ENCODE data around the gene HMGN3.
"Not testable (repeated sequence)": the region's sequence is repeated elsewhere in the genome, so short reads cannot be mapped to it uniquely, and the experiment has no call there.

HMGN3 gene

GRCh38 chr6:79234150-79235022, at the start of gene HMGN3:
TSS of gene HMGN3 (minus strand) at chr6:79234682.
- DNase-seq = no peak

DNA sequence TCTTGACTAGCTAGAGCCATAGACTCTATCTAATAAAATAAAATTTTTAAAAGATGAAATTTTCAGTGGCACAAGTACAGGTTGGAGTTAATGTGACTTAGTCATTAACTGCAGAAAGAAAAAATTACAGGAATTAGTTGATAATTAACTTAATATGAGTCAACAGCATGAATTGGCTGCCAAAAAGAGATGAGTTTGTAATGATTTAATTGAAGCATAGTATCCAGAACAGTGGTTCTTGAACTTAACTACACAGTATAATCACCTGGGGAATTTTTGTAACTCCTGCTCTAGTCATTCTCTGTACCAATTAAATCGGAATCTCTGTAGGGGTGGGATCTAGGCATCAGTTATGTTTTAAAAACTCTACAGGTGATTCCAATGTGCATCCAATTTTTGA, 46.3 kb upstream of the HMGN3 start:
- DNase-seq = no peak

GRCh38 chr6:79277109-79277508, 42.6 kb upstream of the HMGN3 start:
- DNase-seq = no peak

DNA sequence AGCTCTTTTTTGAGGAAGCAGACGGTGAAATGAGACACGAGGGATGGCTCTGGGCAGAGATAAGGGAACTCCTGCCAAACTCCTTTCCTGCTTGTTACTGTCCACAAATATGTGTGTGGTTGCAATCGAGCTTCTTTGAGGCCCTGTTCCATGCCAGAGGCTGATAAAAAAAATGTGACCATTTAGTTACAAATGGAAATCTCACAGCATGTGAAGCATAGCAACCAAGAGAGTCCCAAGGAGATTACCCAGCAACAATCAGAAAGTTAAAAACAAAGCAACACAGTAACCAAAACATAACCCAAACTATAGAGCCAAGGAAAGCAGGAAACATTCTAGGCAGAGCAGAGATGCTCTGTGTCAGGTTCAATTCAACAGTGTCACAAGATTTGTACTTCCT, 35.4 kb upstream of the HMGN3 start:
- no peak for DNase-seq

DNA sequence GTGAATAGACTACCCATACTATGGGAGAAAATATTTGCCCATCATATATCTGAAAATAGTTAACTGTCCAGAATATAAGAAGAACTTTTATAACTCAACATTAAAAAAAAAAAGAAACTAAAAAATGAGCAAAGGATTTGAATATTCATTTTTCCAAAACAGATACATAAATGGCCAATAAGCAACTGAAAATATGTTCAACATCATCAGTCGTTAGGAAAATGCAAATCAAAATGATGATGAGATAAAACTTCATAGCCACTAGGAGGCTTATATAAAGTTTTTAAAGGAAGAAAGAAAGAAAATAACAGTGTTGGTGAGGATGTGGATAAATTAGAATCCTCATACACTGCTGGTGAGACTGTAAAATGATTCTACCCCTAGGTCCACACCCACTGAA, 32.6 kb upstream of the HMGN3 start:
- no peak for DNase-seq

DNA sequence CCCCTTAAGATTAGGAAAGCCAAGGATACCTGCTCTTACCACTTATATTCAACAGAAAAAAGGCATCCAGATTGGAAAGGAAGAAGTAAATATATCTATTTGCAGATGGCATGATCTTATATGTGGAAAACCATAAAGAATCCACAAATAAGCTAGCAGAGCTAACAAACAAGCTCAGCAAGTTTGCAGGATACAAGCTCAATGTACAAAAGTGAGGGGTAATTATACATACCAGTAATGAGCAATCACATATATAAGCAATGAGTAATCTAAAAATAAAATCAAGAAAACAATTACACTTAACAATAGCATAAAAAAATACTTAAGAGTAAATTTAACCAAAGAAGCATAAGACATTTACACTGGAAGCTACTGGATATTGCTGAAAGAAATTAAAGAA, 31.6 kb upstream of the HMGN3 start:
- DNase-seq = no peak

DNA sequence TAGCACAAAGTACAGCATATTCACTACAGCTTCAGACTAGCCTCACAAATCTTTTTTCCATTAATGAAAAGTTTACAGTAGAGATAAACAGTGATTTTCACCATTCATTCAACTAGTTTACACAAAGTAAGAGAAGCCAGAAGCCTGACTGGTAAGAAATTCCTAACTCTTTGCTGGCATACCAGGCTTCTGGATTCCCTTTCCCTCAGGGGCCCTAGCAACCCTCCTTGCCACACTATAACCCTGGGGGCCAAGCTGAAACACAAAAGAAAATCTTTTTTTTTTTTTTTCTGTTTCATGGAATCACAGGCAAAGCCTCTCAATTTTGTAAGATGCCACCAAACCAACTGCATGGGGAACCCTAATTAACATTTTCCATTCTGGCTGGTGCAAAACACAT, 28.9 kb upstream of the HMGN3 start:
- DNase-seq = no peak

- DNase-seq = no peak
Observed at GRCh38 chr6:79261666-79262065, 27.2 kb upstream of the HMGN3 start.

DNA sequence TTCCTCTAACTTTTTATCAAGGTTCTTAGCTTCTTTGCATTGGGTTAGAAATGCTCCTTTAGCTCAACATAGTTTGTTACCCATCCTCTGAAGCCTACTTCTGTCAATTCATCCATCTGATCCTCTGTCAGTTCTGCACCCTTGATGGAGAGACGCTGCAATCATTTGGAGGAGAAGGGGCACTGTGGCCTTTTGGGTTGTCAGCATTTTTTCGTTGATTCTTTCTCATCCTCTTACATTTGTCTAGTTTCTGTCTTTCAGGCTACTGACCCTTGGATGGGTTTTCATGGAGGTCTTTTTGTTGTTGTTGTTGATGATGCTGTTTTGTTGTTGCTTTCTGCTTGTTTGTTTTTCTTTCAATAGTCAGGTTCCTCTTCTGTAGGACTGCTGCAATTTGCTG, 26.3 kb upstream of the HMGN3 start:
- no peak for DNase-seq

- DNase-seq = no peak
Observed at GRCh38 chr6:79257381-79258205, 23.1 kb upstream of the HMGN3 start.

- not testable (repeated sequence) for DNase-seq
Observed at GRCh38 chr6:79256770-79257169, 22.3 kb upstream of the HMGN3 start.

DNA sequence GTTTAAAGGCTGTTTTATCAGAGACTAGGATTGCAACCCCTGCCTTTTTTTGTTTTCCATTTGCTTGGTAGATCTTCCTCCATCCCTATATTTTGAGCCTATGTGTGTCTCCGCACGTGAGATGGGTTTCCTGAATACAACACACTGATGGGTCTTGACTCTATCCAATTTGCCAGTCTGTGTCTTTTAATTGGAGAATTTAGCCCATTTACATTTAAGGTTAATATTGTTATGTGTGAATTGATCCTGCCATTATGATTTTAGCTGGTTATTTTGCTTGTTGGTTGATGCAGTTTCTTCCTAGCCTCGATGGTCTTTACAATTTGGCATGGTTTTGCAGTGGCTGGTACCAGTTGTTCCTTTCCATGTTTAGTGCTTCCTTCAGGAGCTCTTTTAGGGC, 20.6 kb upstream of the HMGN3 start:
- not testable (repeated sequence) for DNase-seq

DNA sequence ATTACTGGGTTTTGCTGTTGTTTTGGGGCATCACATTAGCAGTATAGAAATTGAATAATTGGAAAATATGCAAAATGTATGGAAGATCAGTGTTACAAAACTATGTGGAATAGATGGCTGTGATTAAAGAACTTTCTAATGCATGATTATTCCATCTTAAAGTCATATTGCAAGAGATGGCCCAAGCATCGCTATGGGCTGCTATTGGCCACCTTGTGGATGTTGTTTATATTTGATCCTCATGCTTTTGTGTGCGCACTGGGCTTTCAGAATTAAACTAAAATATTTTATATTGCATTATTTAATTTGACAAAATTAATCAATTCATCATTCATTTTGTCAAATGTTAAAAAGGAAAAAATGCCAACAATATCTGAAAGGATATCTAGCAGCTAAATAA, 16.1 kb upstream of the HMGN3 start:
- no peak for DNase-seq

GRCh38 chr6:79250107-79250514, 15.6 kb upstream of the HMGN3 start:
- DNase-seq = no peak

- DNase-seq = no peak
Observed at GRCh38 chr6:79249136-79249535, 14.7 kb upstream of the HMGN3 start.

GRCh38 chr6:79246891-79247290, 12.4 kb upstream of the HMGN3 start:
- no peak for DNase-seq

- no peak for DNase-seq
Observed at GRCh38 chr6:79241228-79241627, 6.7 kb upstream of the HMGN3 start.

- DNase-seq = no peak
Observed at GRCh38 chr6:79240509-79240908, 6.0 kb upstream of the HMGN3 start.

DNA sequence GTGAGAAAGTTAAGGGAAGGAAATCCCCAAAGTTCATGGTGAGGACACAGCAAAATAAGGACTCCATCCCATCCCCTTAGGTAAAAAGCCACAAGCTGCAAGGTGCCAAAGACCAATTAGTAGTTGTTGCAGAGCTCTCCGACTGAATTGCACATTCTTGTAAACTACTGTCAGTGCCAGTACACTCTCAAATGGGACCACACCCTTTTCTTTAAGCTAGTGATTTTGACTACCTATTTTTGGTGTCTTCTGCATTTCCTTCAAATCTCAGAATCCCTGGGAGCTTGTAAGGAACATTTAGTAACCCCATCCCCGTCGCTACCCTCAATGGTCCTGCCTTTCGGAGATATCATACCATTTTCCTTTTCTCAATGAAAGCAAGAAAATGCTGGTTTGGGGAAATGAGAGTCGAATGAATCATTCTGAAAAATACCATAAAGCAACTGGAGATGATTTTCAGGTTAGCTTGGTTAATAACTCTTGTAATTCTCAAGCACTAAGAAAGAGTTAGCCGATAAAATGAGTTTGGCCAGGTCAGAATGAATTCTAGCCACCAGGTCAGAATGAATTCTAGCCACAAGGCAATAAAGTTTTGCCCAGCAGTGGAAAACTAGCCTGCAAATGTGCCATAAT, 5.2 kb upstream of the HMGN3 start:
- no peak for DNase-seq

DNA sequence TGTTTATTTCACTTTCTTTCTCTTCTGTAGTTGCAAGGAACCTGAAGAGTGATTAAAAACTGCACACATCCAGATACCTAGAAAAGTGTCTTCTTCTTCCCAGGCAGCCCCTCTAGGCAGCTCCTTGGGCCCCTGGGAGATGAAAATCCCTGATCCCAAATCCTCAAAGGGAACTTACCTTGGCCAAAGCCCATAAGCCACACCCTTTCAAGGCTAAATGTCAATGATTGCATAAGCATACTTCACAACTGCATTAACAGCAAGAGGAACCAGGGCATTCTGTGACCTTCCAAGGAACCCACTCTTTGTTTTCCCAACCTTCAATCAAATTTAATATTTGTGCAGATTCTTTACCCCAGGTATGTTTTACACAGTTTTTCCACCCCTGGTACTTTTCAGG, 4.4 kb upstream of the HMGN3 start:
- DNase-seq = no peak

DNA sequence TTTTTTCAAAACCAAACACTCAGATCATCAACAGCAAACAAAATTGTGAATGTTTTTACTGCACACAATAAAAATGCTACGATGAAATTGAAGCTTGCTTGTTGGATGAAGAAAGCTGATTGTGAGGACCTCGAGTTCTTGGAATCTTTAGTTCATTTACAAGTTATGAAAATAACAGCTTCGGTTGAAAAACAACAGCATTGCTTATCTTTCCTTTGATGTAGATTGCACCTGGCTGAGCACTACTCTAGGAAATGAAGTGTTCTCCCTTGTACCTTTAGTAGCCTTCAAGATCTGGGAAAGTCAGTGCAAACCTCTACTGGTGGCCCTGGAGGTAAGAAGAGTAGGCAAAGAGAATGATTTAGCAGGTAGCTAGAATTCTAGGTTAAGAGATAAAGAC, 2.2 kb upstream of the HMGN3 start:
- no peak for DNase-seq

DNA sequence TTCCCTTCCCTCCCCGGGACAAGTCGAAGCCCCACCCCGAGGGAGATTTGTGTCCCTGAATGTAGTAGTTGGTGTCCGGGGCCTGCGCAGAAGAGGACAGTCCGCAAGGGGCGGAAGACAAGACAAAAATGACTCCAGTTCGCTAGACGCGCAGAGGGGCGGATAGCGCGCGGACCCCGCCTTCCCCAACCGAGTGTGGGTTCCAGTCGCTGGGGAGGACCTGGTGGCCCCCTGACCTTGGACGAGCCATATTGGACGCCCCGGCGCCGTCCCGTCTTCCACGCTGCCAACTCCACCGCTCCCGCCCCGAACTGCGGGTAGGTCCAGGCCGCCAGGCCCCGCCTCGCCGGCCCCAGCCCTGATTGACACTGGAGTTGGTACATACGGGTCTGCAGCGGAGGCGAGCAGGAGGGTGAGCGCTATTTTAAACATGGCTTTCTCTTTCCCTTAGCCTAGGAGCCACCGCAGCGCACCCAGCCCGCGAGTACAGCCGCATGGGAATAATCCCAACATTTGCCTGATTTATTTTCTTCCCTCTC, 802 bp downstream of the HMGN3 start:
- no peak for DNase-seq

GRCh38 chr6:79232696-79233462, 1.6 kb downstream of the HMGN3 start:
- DNase-seq = no peak

Data from NK-92 treated with Interleukin-12 subunit alpha and Interleukin-12 subunit beta, amount 100 ng/mL, for 24 hours (cell line).